ENCODE measurements around the gene TUFT1.

GRCh38 chr1:151529781-151530180 lies 10.3 kb upstream of the TUFT1 start:
- TF ChIP-seq POLR2AphosphoS5 (IDR thresholded peaks at IDR 0.05; ENCODE audit: low read depth, low read length) = no peak
- TF ChIP-seq POLR2A (IDR thresholded peaks at IDR 0.05; ENCODE audit: low read depth, low read length) = no peak
- TF ChIP-seq TAF1 (IDR thresholded peaks at IDR 0.05; ENCODE audit: low read depth, low read length) = no peak
- no peak for TF ChIP-seq SPI1 (IDR thresholded peaks at IDR 0.05; ENCODE audit: low read depth, low read length)

Data from GM12891 (cell line).